ENCODE measurements around the gene MEIKIN.
A peak's percentile ranks its signal among the peaks of the same experiment; 100 is the strongest.
"Not testable (repeated sequence)": the region's sequence is repeated elsewhere in the genome, so short reads cannot be mapped to it uniquely, and the experiment has no call there.

Gene MEIKIN

GRCh38 chr5:131796793-131797693, 148.4 kb downstream of the MEIKIN start, which contains the start of gene FNIP1:
Gene FNIP1, minus strand, starts transcription at chr5:131797017. Its CDS starts 96 bp downstream, at chr5:131796921.
- peak; percentile 99 for DNase-seq

- DNase-seq: peak; percentile 38
Observed at GRCh38 chr5:131795879-131796792, 149.3 kb downstream of the MEIKIN start.

GRCh38 chr5:131795228-131795627, 150.2 kb downstream of the MEIKIN start:
- no peak for DNase-seq

- DNase-seq: no peak
Observed at GRCh38 chr5:131794586-131794985, 150.9 kb downstream of the MEIKIN start.

GRCh38 chr5:131792896-131793295, 152.6 kb downstream of the MEIKIN start:
- DNase-seq: no peak

GRCh38 chr5:131791866-131792265, 153.6 kb downstream of the MEIKIN start:
- DNase-seq: no peak

- no peak for DNase-seq
Observed at GRCh38 chr5:131790550-131790949, 154.9 kb downstream of the MEIKIN start.

- DNase-seq: no peak
Observed at GRCh38 chr5:131789765-131790164, 155.7 kb downstream of the MEIKIN start.

GRCh38 chr5:131787736-131788135, 157.7 kb downstream of the MEIKIN start:
- DNase-seq: no peak

- DNase-seq: no peak
Observed at GRCh38 chr5:131786900-131787692, 158.4 kb downstream of the MEIKIN start.

GRCh38 chr5:131786036-131786435, 159.4 kb downstream of the MEIKIN start:
- DNase-seq: no peak

GRCh38 chr5:131783874-131784273, 161.6 kb downstream of the MEIKIN start:
- DNase-seq: no peak

- no peak for DNase-seq
Observed at GRCh38 chr5:131783357-131783756, 162.1 kb downstream of the MEIKIN start.

GRCh38 chr5:131782717-131783116, 162.7 kb downstream of the MEIKIN start:
- no peak for DNase-seq

GRCh38 chr5:131778141-131778540, 167.3 kb downstream of the MEIKIN start:
- DNase-seq: not testable (repeated sequence)

GRCh38 chr5:131776450-131776849, 169.0 kb downstream of the MEIKIN start:
- DNase-seq: no peak

GRCh38 chr5:131774652-131775367, 170.7 kb downstream of the MEIKIN start:
- no peak for DNase-seq

GRCh38 chr5:131773805-131774204, 171.7 kb downstream of the MEIKIN start:
- no peak for DNase-seq

GRCh38 chr5:131771692-131772091, 173.8 kb downstream of the MEIKIN start:
- DNase-seq: no peak

GRCh38 chr5:131769961-131770360, 175.5 kb downstream of the MEIKIN start:
- DNase-seq: no peak

- no peak for DNase-seq
Observed at GRCh38 chr5:131769336-131769735, 176.1 kb downstream of the MEIKIN start.

GRCh38 chr5:131767891-131768290, 177.6 kb downstream of the MEIKIN start:
- DNase-seq: no peak

Measured in activated naive CD4-positive, alpha-beta T cell treated with Interleukin-2 at 50 U/mL for 16 hours (primary cell).